IMR-90 (cell line): Measurements from ENCODE around the gene CMKLR1. TPM values are rescaled to one million over a fixed set of nuclear protein-coding genes. Genes with fewer than 3 reads are reported as not detected.

Experiments used
- ATAC-seq: fragments of 200-7000 bp; cut with Tn5 transposase; 2 replicates; pipeline ENCODE4 v1.9.1; 2020; ENCODE audit warnings: low read depth, mild to moderate bottlenecking, moderate library complexity
- BruUV-seq: library from RNA; stranded (reverse); fragments of 400-500 nt; replicated peaks from 2 replicates; lab custom pipeline; 2021; lab: Mats Ljungman, UMichigan
- CTCF ChIA-PET: fragments of 300-600 bp; formaldehyde crosslinking; extraction: SDS; loops from one replicate; lab custom pipeline; 2021; ENCODE audit warnings: antibody characterized with exemption; lab: Yijun Ruan, JAX
- POLR2A ChIA-PET: fragments of 300-600 bp; sonication (Branson Sonifier 250); formaldehyde crosslinking; loops from one replicate; lab custom pipeline; 2022; ENCODE audit warnings: antibody characterized with exemption; ENCODE audit not compliant: unreplicated experiment; lab: Charles Lee
- DNase-seq: peaks from one replicate; pipeline ENCODE4 v3.0.0; 2013
- H2AFZ ChIP-seq: replicated peaks from 2 replicates; pipeline ENCODE3; 2013; ENCODE audit warnings: low read length, mild to moderate bottlenecking; ENCODE audit not compliant: poor library complexity
- H2AK5ac ChIP-seq: 2 replicates; pipeline ENCODE4 v1.6.1; 2013; ENCODE audit warnings: low read depth, low read length, inconsistent platforms
- H2AK9ac ChIP-seq: replicated peaks from 2 replicates; pipeline ENCODE3; 2013; ENCODE audit warnings: mild to moderate bottlenecking, low read depth, low read length, moderate library complexity; ENCODE audit not compliant: poor library complexity
- H2BK120ac ChIP-seq: 2 replicates; pipeline ENCODE4 v1.6.1; 2013; ENCODE audit warnings: low read depth, low read length, inconsistent platforms
- H2BK15ac ChIP-seq: 3 replicates; pipeline ENCODE4 v1.6.1; 2013; ENCODE audit warnings: low read depth, low read length, inconsistent platforms
- H2BK20ac ChIP-seq: 2 replicates; pipeline ENCODE4 v1.6.1; 2013; ENCODE audit warnings: low read depth, mild to moderate bottlenecking, inconsistent platforms, low read length, moderate library complexity
- H2BK5ac ChIP-seq: 2 replicates; pipeline ENCODE4 v1.6.1; 2013; ENCODE audit warnings: mild to moderate bottlenecking, low read depth, low read length, inconsistent platforms; ENCODE audit not compliant: poor library complexity, severe bottlenecking
- H3K14ac ChIP-seq: replicated peaks from 2 replicates; pipeline ENCODE4 v1.6.1; 2013; ENCODE audit warnings: low read depth, low read length, inconsistent platforms
- H3K18ac ChIP-seq: 2 replicates; pipeline ENCODE4 v1.6.1; 2013; ENCODE audit warnings: low read depth, low read length, control low read depth
- H3K23ac ChIP-seq: 2 replicates; pipeline ENCODE4 v1.6.1; 2013; ENCODE audit warnings: low read depth, low read length, inconsistent platforms
- H3K27ac ChIP-seq: 2 replicates; pipeline ENCODE4 v1.5.1; 2013; ENCODE audit warnings: mild to moderate bottlenecking, control low read depth, low read length; ENCODE audit not compliant: insufficient read depth
- H3K27me3 ChIP-seq: 2 replicates; pipeline ENCODE4 v1.6.1; 2013; ENCODE audit warnings: low read length; ENCODE audit not compliant: control insufficient read depth, insufficient read depth
- H3K36me3 ChIP-seq: 2 replicates; pipeline ENCODE4 v1.6.1; 2013; ENCODE audit warnings: low read length, mixed read lengths; ENCODE audit not compliant: control insufficient read depth, insufficient read depth
- H3K4ac ChIP-seq: 2 replicates; pipeline ENCODE4 v1.6.1; 2013; ENCODE audit warnings: low read depth, low read length, inconsistent platforms
- H3K4me1 ChIP-seq: 2 replicates; pipeline ENCODE4 v1.6.1; 2013; ENCODE audit warnings: low read length, mixed read lengths; ENCODE audit not compliant: control insufficient read depth, insufficient read depth
- H3K4me2 ChIP-seq: 2 replicates; pipeline ENCODE4 v1.6.1; 2013; ENCODE audit warnings: low read depth, mild to moderate bottlenecking, control low read depth, low read length, moderate library complexity
- H3K4me3 ChIP-seq: 2 replicates; pipeline ENCODE4 v1.5.1; 2013; ENCODE audit warnings: low read depth, mild to moderate bottlenecking, control low read depth, low read length, moderate library complexity; ENCODE audit not compliant: insufficient read depth
- H3K56ac ChIP-seq: 2 replicates; pipeline ENCODE4 v1.6.1; 2013; ENCODE audit warnings: low read length, inconsistent platforms; ENCODE audit not compliant: insufficient read depth; ENCODE audit errors: extremely low read depth
- H3K79me1 ChIP-seq, 2 experiments: 2 replicates each; pipeline ENCODE4 v1.6.1; 2013; ENCODE audit warnings: low read length in 2 of 2, inconsistent platforms in 1 of 2, low read depth in 1 of 2
- H3K9ac ChIP-seq: 2 replicates; pipeline ENCODE4 v1.6.1; 2013; ENCODE audit warnings: low read depth, low read length, control low read depth
- H3K9me1 ChIP-seq: 2 replicates; pipeline ENCODE4 v1.6.1; 2013; ENCODE audit warnings: low read length, inconsistent platforms; ENCODE audit not compliant: insufficient read depth
- H3K9me3 ChIP-seq: 2 replicates; pipeline ENCODE4 v1.6.1; 2013; ENCODE audit warnings: low read length; ENCODE audit not compliant: control insufficient read depth, insufficient read depth
- H4K20me1 ChIP-seq: 2 replicates; pipeline ENCODE4 v1.6.1; 2013; ENCODE audit warnings: low read length, inconsistent platforms; ENCODE audit not compliant: insufficient read depth
- H4K5ac ChIP-seq: 2 replicates; pipeline ENCODE4 v1.6.1; 2013; ENCODE audit warnings: mild to moderate bottlenecking, low read depth, low read length, control low read depth
- H4K8ac ChIP-seq, 2 experiments: 2 replicates each; pipeline ENCODE4 v1.6.1; 2013; ENCODE audit warnings: low read depth in 2 of 2, low read length in 2 of 2, control low read depth in 1 of 2, inconsistent platforms in 1 of 2
- H4K91ac ChIP-seq: 2 replicates; pipeline ENCODE4 v1.6.1; 2013; ENCODE audit warnings: low read depth, low read length, inconsistent platforms; ENCODE audit not compliant: insufficient read depth
- BHLHE40 ChIP-seq: fragments of 150-350 bp; IDR thresholded peaks from 2 replicates; pipeline ENCODE4 v1.6.1; 2016; ENCODE audit warnings: mild to moderate bottlenecking, low read depth, low read length
- CEBPB ChIP-seq: IDR thresholded peaks from 2 replicates; pipeline ENCODE4 v1.6.1; 2012; ENCODE audit warnings: low read depth, low read length, improper control_type of control experiment
- CTCF ChIP-seq: conservative IDR thresholded peaks from 2 replicates; pipeline ENCODE4 v1.5.1; 2012; ENCODE audit warnings: mild to moderate bottlenecking, low read depth, low read length, improper control_type of control experiment
- ELK1 ChIP-seq: fragments of 150-350 bp; IDR thresholded peaks from 2 replicates; pipeline ENCODE4 v1.6.1; 2016; ENCODE audit warnings: low read depth, mild to moderate bottlenecking, low read length, moderate library complexity, borderline replicate concordance
- FOS ChIP-seq: fragments of 150-350 bp; IDR thresholded peaks from 2 replicates; pipeline ENCODE4 v1.6.1; 2016; ENCODE audit warnings: low read depth, low read length
- MAFK ChIP-seq: IDR thresholded peaks from 2 replicates; pipeline ENCODE4 v1.6.1; 2012; ENCODE audit warnings: low read depth, low read length, improper control_type of control experiment
- MAZ ChIP-seq: IDR thresholded peaks from 2 replicates; pipeline ENCODE4 v1.6.1; 2012; ENCODE audit warnings: low read depth, mild to moderate bottlenecking, low read length, improper control_type of control experiment, moderate library complexity, borderline replicate concordance
- NFE2L2 ChIP-seq: fragments of 150-350 bp; IDR thresholded peaks from 2 replicates; pipeline ENCODE4 v1.6.1; 2016; ENCODE audit warnings: low read depth, mild to moderate bottlenecking, low read length
- POLR2A ChIP-seq: IDR thresholded peaks from 2 replicates; pipeline ENCODE4 v1.6.1; 2012; ENCODE audit warnings: mild to moderate bottlenecking, low read depth, low read length
- RAD21 ChIP-seq: IDR thresholded peaks from 2 replicates; pipeline ENCODE4 v1.6.1; 2012; ENCODE audit warnings: low read length, improper control_type of control experiment
- RCOR1 ChIP-seq: IDR thresholded peaks from 2 replicates; pipeline ENCODE4 v1.6.1; 2012; ENCODE audit warnings: mild to moderate bottlenecking, low read length, improper control_type of control experiment; ENCODE audit not compliant: insufficient replicate concordance
- RFX5 ChIP-seq: IDR thresholded peaks from 2 replicates; pipeline ENCODE4 v1.8.0; 2012; ENCODE audit warnings: low read depth, mild to moderate bottlenecking, low read length, moderate library complexity
- USF2 ChIP-seq: fragments of 150-350 bp; IDR thresholded peaks from 2 replicates; pipeline ENCODE4 v1.6.1; 2017; ENCODE audit warnings: mild to moderate bottlenecking, antibody characterized with exemption, low read length, low read depth
- WGBS, 2 experiments: methylation state at CpG; one replicate each; pipeline versions ENCODE4 v1.1.5 to v1.1.7; 2013; ENCODE audit warnings: missing lambda C conversion rate in 2 of 2; ENCODE audit not compliant: insufficient read length in 1 of 2; ENCODE audit errors: extremely low coverage in 2 of 2; 5-methylcytosine and 5-hydroxymethylcytosine counted together
- dilution Hi-C: fragments of 300-500 bp; cut with HindIII; formaldehyde crosslinking; loops from one replicate; pipeline ENCODE4 v1.14.3; 2018; ENCODE audit warnings: low sequenced_read_pairs; ENCODE audit not compliant: unreplicated experiment
- in situ Hi-C: fragments of 300-500 bp; cut with MboI; formaldehyde crosslinking; loops from 3 replicates; pipeline ENCODE4 v1.14.3; 2019; ENCODE audit warnings: low sequenced_read_pairs, inconsistent platforms, mixed read lengths
- intact Hi-C: fragments of 100-400 bp; cut with micrococcal nuclease; formaldehyde crosslinking; loops from 2 replicates; pipeline ENCODE4 v1.10.0; 2022
- polyA plus RNA-seq, 3 experiments: library from polyadenylated mRNA; depleted of rRNA; stranded (reverse); fragments of >200 nt; gene quantifications; 2 replicates each; pipeline ENCODE4 v1.2.3, GENCODE V29; 2012; ENCODE audit warnings: low replicate concordance in 1 of 3
- total RNA-seq: library from RNA; depleted of rRNA; stranded (reverse); fragments of >200 nt; gene quantifications from 2 replicates; pipeline ENCODE4 v1.2.3, GENCODE V29; 2012

CMKLR1 gene
- total and polyA plus RNA-seq, 2 of the 4 experiments (the other 2 are of a cell fraction): not detected

GRCh38 chr12:108297424-108297823 is 41.7 kb downstream of the CMKLR1 start (continued):
- TF ChIP-seq ELK1 (no peak), RAD21 (no peak), MAZ (no peak)

GRCh38 chr12:108296945-108297344 is 42.2 kb downstream of the CMKLR1 start:
- no peak overlapping the region for H2AK9ac ChIP-seq
- H2BK15ac ChIP-seq: no peak overlapping the region
- H3K56ac ChIP-seq: no peak overlapping the region
- H2AK5ac ChIP-seq: no peak overlapping the region
- no peak overlapping the region for H3K27ac ChIP-seq
- intact Hi-C loops (no loop called here), dilution Hi-C loops (no loop called here), in situ Hi-C loops (no loop called here)
- 60% methylated on average over 1 of the region's 3 CpGs; no CpG with 5 or more reads in 1 of the 2 experiments for WGBS, 2 experiments
- no peak overlapping the region for H4K5ac ChIP-seq
- H3K4ac ChIP-seq: no peak overlapping the region
- no peak overlapping the region for H3K4me2 ChIP-seq
- no peak overlapping the region for H2BK5ac ChIP-seq
- no peaks in the 10 kb centered on the region for H4K20me1 ChIP-seq
- no peaks in the 10 kb centered on the region for H3K27me3 ChIP-seq
- no peak overlapping the region for H4K91ac ChIP-seq
- H3K18ac ChIP-seq: no peak overlapping the region
- H2AFZ ChIP-seq: no peak overlapping the region
- no peak overlapping the region for H2BK120ac ChIP-seq
- no peak overlapping the region for H3K4me3 ChIP-seq
- no peak overlapping the region for H4K8ac ChIP-seq
- ATAC-seq (no peak), DNase-seq (no peak)
- no peak overlapping the region for H3K9ac ChIP-seq
- no peak overlapping the region for H3K14ac ChIP-seq
- no peak overlapping the region for H2BK20ac ChIP-seq
- no peaks in the 10 kb centered on the region for H3K9me3 ChIP-seq
- no peaks in the 10 kb centered on the region for H3K36me3 ChIP-seq
- ChIA-PET CTCF (interaction anchor here (0.6 kb wide), 1 partner anchor 10 kb away, joined by 3 read pairs; no protein-coding TSS in a partner anchor), POLR2A (no interaction called here)
- H3K79me1 ChIP-seq: no peaks in the 10 kb centered on the region
- H3K4me1 ChIP-seq: no peaks in the 10 kb centered on the region
- no peak overlapping the region for H3K23ac ChIP-seq
- BruUV-seq: no TSS peak
- no peaks in the 10 kb centered on the region for H3K9me1 ChIP-seq
- no peak for TF ChIP-seq RAD21
- TF ChIP-seq USF2: no peak
- TF ChIP-seq MAFK: no peak
- TF ChIP-seq POLR2A: no peak
- TF ChIP-seq CEBPB: no peak
- no peak for TF ChIP-seq RFX5
- TF ChIP-seq FOS: no peak
- TF ChIP-seq BHLHE40: no peak
- no peak for TF ChIP-seq MAZ
- no peak for TF ChIP-seq NFE2L2
- TF ChIP-seq CTCF: no peak
- no peak for TF ChIP-seq ELK1
- TF ChIP-seq RCOR1: no peak
